Nephron (organoid): ENCODE results near the gene C14orf119.

Experiments used
- H3K27ac Mint-ChIP-seq, 3 experiments: 2 replicates each; pipeline ENCODE4 v1.8.0; 2020; ENCODE audit warnings: mixed read lengths in 3 of 3, mild to moderate bottlenecking in 2 of 3, moderate library complexity in 1 of 3
- H3K27me3 Mint-ChIP-seq: 2 replicates; pipeline ENCODE4 v1.8.0; 2021; ENCODE audit warnings: low read depth, mild to moderate bottlenecking, moderate library complexity, mixed read lengths
- H3K36me3 Mint-ChIP-seq: 2 replicates; pipeline ENCODE4 v1.8.0; 2020; ENCODE audit warnings: low read depth, mixed read lengths
- H3K4me1 Mint-ChIP-seq: 2 replicates; pipeline ENCODE4 v1.8.0; 2020; ENCODE audit warnings: mixed read lengths
- H3K4me3 Mint-ChIP-seq, 3 experiments: 2 replicates each; pipeline ENCODE4 v1.8.0; 2020; ENCODE audit warnings: mild to moderate bottlenecking in 3 of 3, mixed read lengths in 3 of 3, moderate library complexity in 2 of 3
- H3K9me3 Mint-ChIP-seq: 2 replicates; pipeline ENCODE4 v1.8.0; 2020; ENCODE audit warnings: mixed read lengths
- CTCF ChIP-seq, 3 experiments: fragments of 200-600 bp; sonication (generic); IDR thresholded peaks; one replicate each; pipeline ENCODE4 v1.5.0; 2021; ENCODE audit warnings: antibody characterized with exemption in 3 of 3; ENCODE audit not compliant: unreplicated experiment in 3 of 3

The C14orf119 gene, protein sequence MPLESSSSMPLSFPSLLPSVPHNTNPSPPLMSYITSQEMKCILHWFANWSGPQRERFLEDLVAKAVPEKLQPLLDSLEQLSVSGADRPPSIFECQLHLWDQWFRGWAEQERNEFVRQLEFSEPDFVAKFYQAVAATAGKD

DNA sequence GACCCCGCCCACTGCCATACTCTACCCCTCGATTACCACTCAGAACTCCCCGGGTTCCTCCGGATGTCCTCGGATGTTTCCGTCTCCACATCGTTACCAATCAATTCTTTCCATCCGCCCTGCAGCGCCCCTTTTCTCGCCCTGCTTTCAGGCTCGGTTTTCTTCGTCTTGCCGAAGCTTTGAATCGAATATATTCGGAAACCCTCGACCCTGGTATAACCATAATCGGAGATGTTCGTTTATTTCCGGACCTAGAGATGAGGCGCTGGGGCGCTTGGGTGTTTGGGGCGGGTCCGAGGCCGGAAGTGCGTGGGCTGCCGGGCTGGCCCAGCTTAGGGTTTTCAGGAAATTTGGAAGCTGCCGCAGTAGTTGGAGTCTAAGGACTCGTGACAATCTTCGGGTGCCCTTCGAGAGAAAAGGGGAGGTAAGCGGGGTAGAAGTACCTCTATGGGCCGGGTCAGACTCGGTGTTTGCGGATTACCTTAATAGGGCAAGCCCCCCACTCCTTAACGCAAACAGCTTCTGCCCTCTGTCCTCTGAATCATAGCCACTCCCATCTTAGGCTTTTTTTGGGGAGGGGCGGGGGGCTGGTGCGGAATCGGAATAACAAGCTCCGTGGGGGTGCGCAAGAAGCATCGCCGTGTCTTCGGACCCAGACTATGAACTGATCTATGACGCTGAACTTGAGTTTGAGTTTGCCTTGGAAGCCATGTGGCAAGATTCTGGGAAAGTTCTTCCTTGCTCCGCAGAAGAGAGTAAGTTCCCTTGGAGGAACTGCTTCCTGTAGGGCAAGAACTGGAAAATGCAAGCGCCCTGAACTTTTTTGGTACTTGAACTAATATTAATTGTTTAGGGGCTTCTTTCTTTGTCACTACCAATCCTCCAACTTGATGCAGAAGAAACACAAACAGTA lies at the start of gene C14orf119:
Gene C14orf119, plus strand, starts transcription at position 310 of the 913 bp plus-strand sequence. CDS start 2,154 bp downstream, outside the sequence.
- Mint-ChIP-seq H3K27ac (no peak within 1 kb of the TSS), H3K4me1 (peaks cover 18% of the 10 kb centered on the region), H3K4me3 (no peak within 1 kb of the TSS), H3K27me3 (no peaks in the 10 kb centered on the region), H3K9me3 (no peaks in the 10 kb centered on the region), H3K36me3 (peaks cover 28% of the 10 kb centered on the region)
- TF ChIP-seq CTCF (IDR thresholded peaks at IDR 0.05; ENCODE audit: unreplicated experiment in 3 of 3) = no peak

GRCh38 chr14:23047034-23047634 lies 48.2 kb upstream of the C14orf119 start:
- peak overlapping the region in 1 of 3 experiments; percentile 41 for H3K27ac Mint-ChIP-seq
- no peaks in the 10 kb centered on the region for H3K9me3 Mint-ChIP-seq
- TF ChIP-seq CTCF (IDR thresholded peaks at IDR 0.05; ENCODE audit: unreplicated experiment in 3 of 3) = no peak
- peaks cover 14% of the 10 kb centered on the region for H3K36me3 Mint-ChIP-seq
- H3K4me3 Mint-ChIP-seq = no peak overlapping the region
- peaks cover 4% of the 10 kb centered on the region for H3K4me1 Mint-ChIP-seq
- H3K27me3 Mint-ChIP-seq = no peaks in the 10 kb centered on the region

GRCh38 chr14:23047751-23048693 lies 47.3 kb upstream of the C14orf119 start:
- no peak for TF ChIP-seq CTCF (IDR thresholded peaks at IDR 0.05; ENCODE audit: unreplicated experiment in 3 of 3)
- H3K27me3 Mint-ChIP-seq = no peaks in the 10 kb centered on the region
- no peaks in the 10 kb centered on the region for H3K9me3 Mint-ChIP-seq
- peaks cover 4% of the 10 kb centered on the region for H3K4me1 Mint-ChIP-seq
- H3K36me3 Mint-ChIP-seq = peaks cover 22% of the 10 kb centered on the region
- no peak overlapping the region for H3K4me3 Mint-ChIP-seq
- peak overlapping the region in 1 of 3 experiments; percentile 41 for H3K27ac Mint-ChIP-seq

- Mint-ChIP-seq H3K4me1 (peaks cover 2% of the 10 kb centered on the region), H3K9me3 (no peaks in the 10 kb centered on the region), H3K27ac (no peak overlapping the region), H3K27me3 (no peaks in the 10 kb centered on the region), H3K36me3 (peaks cover 24% of the 10 kb centered on the region), H3K4me3 (no peak overlapping the region)
- no peak for TF ChIP-seq CTCF (IDR thresholded peaks at IDR 0.05; ENCODE audit: unreplicated experiment in 3 of 3)
Observed at GRCh38 chr14:23049011-23049410, 46.3 kb upstream of the C14orf119 start.

- Mint-ChIP-seq H3K36me3 (peaks cover 24% of the 10 kb centered on the region), H3K4me3 (no peak overlapping the region), H3K27ac (no peak overlapping the region), H3K4me1 (peaks cover 12% of the 10 kb centered on the region), H3K27me3 (no peaks in the 10 kb centered on the region), H3K9me3 (no peaks in the 10 kb centered on the region)
- TF ChIP-seq CTCF (IDR thresholded peaks at IDR 0.05; ENCODE audit: unreplicated experiment in 3 of 3) = no peak
Observed at GRCh38 chr14:23051141-23052057, 43.9 kb upstream of the C14orf119 start.
